Osteoblast (primary cell): ENCODE data around the gene VWA1. TPM values are rescaled to one million over a fixed set of nuclear protein-coding genes. Genes with fewer than 3 reads are reported as not detected.

Experiments used
- DNase-seq: peaks from one replicate; pipeline ENCODE4 v3.0.0; 2011; ENCODE audit warnings: low spot score, mixed read lengths; ENCODE audit not compliant: insufficient read length; ENCODE audit errors: missing footprints
- H2AFZ ChIP-seq: 2 replicates; pipeline ENCODE4 v1.6.0; 2011; ENCODE audit warnings: mild to moderate bottlenecking, low read length
- H3K27ac ChIP-seq: 2 replicates; pipeline ENCODE4 v1.5.1; 2011; ENCODE audit warnings: mild to moderate bottlenecking, low read depth, low read length, moderate library complexity
- H3K27me3 ChIP-seq: 2 replicates; pipeline ENCODE4 v1.6.0; 2012; ENCODE audit warnings: mild to moderate bottlenecking, control low read depth, inconsistent platforms, low read length, moderate library complexity; ENCODE audit not compliant: insufficient read depth
- H3K36me3 ChIP-seq: 2 replicates; pipeline ENCODE4 v1.5.1; 2011; ENCODE audit warnings: mild to moderate bottlenecking, low read length, control low read depth, moderate library complexity; ENCODE audit not compliant: insufficient read depth
- H3K4me1 ChIP-seq: 2 replicates; pipeline ENCODE4 v1.5.1; 2011; ENCODE audit warnings: mild to moderate bottlenecking, low read length, control low read depth, moderate library complexity; ENCODE audit not compliant: insufficient read depth
- H3K4me2 ChIP-seq: 2 replicates; pipeline ENCODE4 v1.6.0; 2011; ENCODE audit warnings: mild to moderate bottlenecking, low read length; ENCODE audit not compliant: insufficient read depth
- H3K4me3 ChIP-seq: fragments of 200-600 bp; sonication (generic); 3 replicates; pipeline ENCODE4 v1.5.1; 2012; ENCODE audit warnings: mild to moderate bottlenecking, low read length, inconsistent platforms; ENCODE audit not compliant: insufficient read depth
- H3K79me2 ChIP-seq: 2 replicates; pipeline ENCODE4 v1.6.0; 2012; ENCODE audit warnings: mild to moderate bottlenecking, low read length, control low read depth, inconsistent platforms; ENCODE audit not compliant: insufficient read depth
- H3K9me3 ChIP-seq: 2 replicates; pipeline ENCODE4 v1.5.1; 2011; ENCODE audit warnings: low read depth, low read length, control low read depth
- H4K20me1 ChIP-seq: 2 replicates; pipeline ENCODE4 v1.6.0; 2012; ENCODE audit warnings: mild to moderate bottlenecking, low read length, control low read depth; ENCODE audit not compliant: insufficient read depth
- CTCF ChIP-seq: IDR thresholded peaks from 2 replicates; pipeline ENCODE4 v1.5.1; 2011; ENCODE audit warnings: mild to moderate bottlenecking, low read depth, low read length, moderate library complexity; ENCODE audit errors: extremely low read depth
- total RNA-seq: library from RNA; depleted of rRNA; stranded (reverse); fragments of >200 nt; gene quantifications from 2 replicates; pipeline ENCODE4 v1.2.3, GENCODE V29; 2012

The VWA1 gene
- total RNA-seq, 1 donor = 4.3 TPM

GRCh38 chr1:1403653-1404052 lies 31.8 kb upstream of the VWA1 start:
- Histone ChIP-seq H3K4me1 (peaks cover 31% of the 10 kb centered on the region), H3K9me3 (no peaks in the 10 kb centered on the region), H3K4me3 (no peak overlapping the region), H3K36me3 (peaks cover 46% of the 10 kb centered on the region), H2AFZ (no peak overlapping the region), H3K27ac (no peak overlapping the region), H3K79me2 (peaks cover 84% of the 10 kb centered on the region), H3K27me3 (no peaks in the 10 kb centered on the region), H4K20me1 (peaks cover 36% of the 10 kb centered on the region), H3K4me2 (no peak overlapping the region)
- TF ChIP-seq CTCF = no peak
- DNase-seq = peak; percentile 49

- peak overlapping the region; percentile 76 for H3K27ac ChIP-seq
- peak; percentile 86 for DNase-seq
- H3K9me3 ChIP-seq = no peaks in the 10 kb centered on the region
- H3K79me2 ChIP-seq = peaks cover 70% of the 10 kb centered on the region
- peak overlapping the region; percentile 88 for H2AFZ ChIP-seq
- H3K4me2 ChIP-seq = peak overlapping the region; percentile 92
- H4K20me1 ChIP-seq = peaks cover 27% of the 10 kb centered on the region
- TF ChIP-seq CTCF = no peak
- peaks cover 37% of the 10 kb centered on the region for H3K36me3 ChIP-seq
- H3K4me3 ChIP-seq = peak overlapping the region; percentile 98
- no peaks in the 10 kb centered on the region for H3K27me3 ChIP-seq
- H3K4me1 ChIP-seq = peaks cover 18% of the 10 kb centered on the region
Observed at GRCh38 chr1:1406101-1406820, 29.2 kb upstream of the VWA1 start.

GRCh38 chr1:1406821-1407635 lies 28.5 kb upstream of the VWA1 start, which contains the start of gene MRPL20:
MRPL20 (minus strand) TSS chr1:1407293; CDS start chr1:1407217, 76 bp downstream.
- H3K4me2 ChIP-seq = peak within 1 kb of the TSS; percentile 92
- H3K9me3 ChIP-seq = no peaks in the 10 kb centered on the region
- H2AFZ ChIP-seq = peak within 1 kb of the TSS; percentile 88
- H3K36me3 ChIP-seq = peaks cover 32% of the 10 kb centered on the region
- H3K4me3 ChIP-seq = peak within 1 kb of the TSS; percentile 98
- H3K27me3 ChIP-seq = no peaks in the 10 kb centered on the region
- peak; percentile 100 for DNase-seq
- H3K79me2 ChIP-seq = peaks cover 62% of the 10 kb centered on the region
- peak within 1 kb of the TSS; percentile 76 for H3K27ac ChIP-seq
- H4K20me1 ChIP-seq = peaks cover 23% of the 10 kb centered on the region
- H3K4me1 ChIP-seq = peaks cover 17% of the 10 kb centered on the region
- TF ChIP-seq CTCF = no peak
